Gastrocnemius medialis (tissue), 4 donors: ENCODE results near the gene DNM2. TPM values are rescaled to one million over a fixed set of nuclear protein-coding genes. Genes with fewer than 3 reads are reported as not detected.

Experiments used
- ATAC-seq, 2 donors: fragments of 150-250 bp; one replicate each; pipeline ENCODE4 v1.9.1; 2016
- DNase-seq, 2 donors: peaks; one replicate each; pipeline ENCODE4 v3.0.0-alpha.2; 2019
- H3K27ac ChIP-seq, 4 donors: fragments of 200-600 bp; sonication (generic); 1 replicate in 1 of 4; 2 replicates in 3 of 4; pipeline ENCODE4 v1.5.1; 2016 to 2018; ENCODE audit warnings: mild to moderate bottlenecking in 2 of 4, moderate library complexity in 1 of 4
- H3K27me3 ChIP-seq, 3 donors: fragments of 200-600 bp; sonication (generic) in 2 of 3; 1 replicate in 1 of 3; 2 replicates in 2 of 3; pipeline versions ENCODE4 v1.5.1 to v1.6.0; 2016 to 2019; ENCODE audit warnings: mild to moderate bottlenecking in 1 of 3, moderate library complexity in 1 of 3
- H3K36me3 ChIP-seq, 2 donors: fragments of 200-600 bp; sonication (generic) in 1 of 2; one replicate each; pipeline ENCODE4 v1.5.1; 2017 to 2018
- H3K4me1 ChIP-seq, 2 donors: fragments of 200-600 bp; sonication (generic) in 1 of 2; one replicate each; pipeline ENCODE4 v1.5.1; 2016 to 2017; ENCODE audit warnings: mild to moderate bottlenecking in 2 of 2
- H3K4me3 ChIP-seq, 4 donors: fragments of 200-600 bp; sonication (generic) in 3 of 4; 1 replicate in 1 of 4; 2 replicates in 3 of 4; pipeline ENCODE4 v1.5.1; 2016 to 2019; ENCODE audit warnings: mild to moderate bottlenecking in 2 of 4
- H3K9me3 ChIP-seq, 3 donors: fragments of 200-600 bp; sonication (generic) in 2 of 3; 1 replicate in 1 of 3; 2 replicates in 2 of 3; pipeline ENCODE4 v1.5.1; 2016 to 2019
- POLR2A ChIP-seq, 2 donors: fragments of 450-650 bp; IDR thresholded peaks; one replicate each; pipeline ENCODE4 v1.6.1; 2017; ENCODE audit warnings: antibody characterized with exemption in 2 of 2, mild to moderate bottlenecking in 2 of 2, moderate library complexity in 2 of 2
- in situ Hi-C, 4 donors: fragments of 200-750 bp; cut with MboI; loops; one replicate each; pipeline versions ENCODE4 v1.15.0 to v1.8.0; 2017; ENCODE audit warnings: low sequenced_read_pairs in 4 of 4
- intact Hi-C: fragments of 100-400 bp; cut with DNase I; formaldehyde crosslinking; loops from one replicate; pipeline ENCODE4 v1.15.1; 2023; ENCODE audit warnings: low total_unique reads
- total RNA-seq, 4 donors: library from RNA; depleted of rRNA; stranded (reverse); fragments of >200 nt; gene quantifications; one replicate each; pipeline versions ENCODE4 v1.1.0 to v1.2.3, GENCODE V29; 2016
- TF ChIP-seq, protein P1 (sequence below), 5 experiments: fragments of 450-650 bp in 3 of 5; fragments of 200-600 bp in 2 of 5; sonication (generic) in 2 of 5; IDR thresholded peaks in 4 of 5; conservative IDR thresholded peaks in 1 of 5; 1 replicate in 4 of 5; 2 replicates in 1 of 5; pipeline ENCODE4 v1.5.1; 2016 to 2019; ENCODE audit warnings: antibody characterized with exemption in 5 of 5, mild to moderate bottlenecking in 3 of 5, moderate library complexity in 3 of 5

DNM2 gene
- total RNA-seq, 4 donors from 2014 or later, result 76.2 to 131 (median 108) TPM

DNA sequence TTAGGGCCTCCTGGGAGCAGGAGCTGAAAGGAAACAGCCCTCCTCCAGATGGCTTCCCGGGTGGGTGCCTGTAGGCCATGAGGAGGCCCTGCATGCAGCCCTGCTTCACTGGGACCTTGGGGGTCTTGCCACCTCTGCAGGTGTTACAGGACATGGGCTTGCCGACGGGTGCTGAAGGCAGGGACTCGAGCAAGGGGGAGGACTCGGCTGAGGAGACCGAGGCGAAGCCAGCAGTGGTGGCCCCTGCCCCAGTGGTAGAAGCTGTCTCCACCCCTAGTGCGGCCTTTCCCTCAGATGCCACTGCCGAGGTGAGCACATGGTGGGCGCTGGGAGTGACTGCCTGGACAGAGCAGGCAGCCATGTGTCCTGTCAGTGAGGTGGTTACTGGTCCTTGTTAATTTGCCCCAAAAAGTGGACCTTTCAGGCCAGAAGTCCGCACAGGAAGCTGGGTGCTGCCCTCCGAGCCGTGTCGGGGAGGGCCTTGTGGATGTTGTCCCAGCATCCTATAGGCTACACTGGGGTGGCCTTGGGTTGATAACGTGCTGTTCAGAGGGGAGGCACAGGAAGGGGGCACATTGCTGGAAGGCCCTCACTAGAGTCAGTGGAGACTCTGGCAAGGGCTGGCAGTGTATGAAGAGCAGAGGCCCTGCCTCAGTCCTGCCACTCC lies 35.3 kb upstream of the DNM2 start:
- no peaks in the 10 kb centered on the region for H3K4me1 ChIP-seq
- intact Hi-C loops, result no loop called here
- no peak overlapping the region for H3K4me3 ChIP-seq
- ATAC-seq, result no peak
- in situ Hi-C loops, result no loop called here
- peaks cover 0 to 100% of the 10 kb centered on the region in 2 donors for H3K36me3 ChIP-seq
- H3K27me3 ChIP-seq, result no peaks in the 10 kb centered on the region
- no peak for DNase-seq
- H3K27ac ChIP-seq, result no peak overlapping the region
- no peaks in the 10 kb centered on the region for H3K9me3 ChIP-seq
- TF ChIP-seq, protein P1, sequence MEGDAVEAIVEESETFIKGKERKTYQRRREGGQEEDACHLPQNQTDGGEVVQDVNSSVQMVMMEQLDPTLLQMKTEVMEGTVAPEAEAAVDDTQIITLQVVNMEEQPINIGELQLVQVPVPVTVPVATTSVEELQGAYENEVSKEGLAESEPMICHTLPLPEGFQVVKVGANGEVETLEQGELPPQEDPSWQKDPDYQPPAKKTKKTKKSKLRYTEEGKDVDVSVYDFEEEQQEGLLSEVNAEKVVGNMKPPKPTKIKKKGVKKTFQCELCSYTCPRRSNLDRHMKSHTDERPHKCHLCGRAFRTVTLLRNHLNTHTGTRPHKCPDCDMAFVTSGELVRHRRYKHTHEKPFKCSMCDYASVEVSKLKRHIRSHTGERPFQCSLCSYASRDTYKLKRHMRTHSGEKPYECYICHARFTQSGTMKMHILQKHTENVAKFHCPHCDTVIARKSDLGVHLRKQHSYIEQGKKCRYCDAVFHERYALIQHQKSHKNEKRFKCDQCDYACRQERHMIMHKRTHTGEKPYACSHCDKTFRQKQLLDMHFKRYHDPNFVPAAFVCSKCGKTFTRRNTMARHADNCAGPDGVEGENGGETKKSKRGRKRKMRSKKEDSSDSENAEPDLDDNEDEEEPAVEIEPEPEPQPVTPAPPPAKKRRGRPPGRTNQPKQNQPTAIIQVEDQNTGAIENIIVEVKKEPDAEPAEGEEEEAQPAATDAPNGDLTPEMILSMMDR (IDR thresholded peaks at IDR 0.05 in 4 of 5, conservative IDR thresholded peaks at IDR 0.05 in 1 of 5), result no peak

DNA sequence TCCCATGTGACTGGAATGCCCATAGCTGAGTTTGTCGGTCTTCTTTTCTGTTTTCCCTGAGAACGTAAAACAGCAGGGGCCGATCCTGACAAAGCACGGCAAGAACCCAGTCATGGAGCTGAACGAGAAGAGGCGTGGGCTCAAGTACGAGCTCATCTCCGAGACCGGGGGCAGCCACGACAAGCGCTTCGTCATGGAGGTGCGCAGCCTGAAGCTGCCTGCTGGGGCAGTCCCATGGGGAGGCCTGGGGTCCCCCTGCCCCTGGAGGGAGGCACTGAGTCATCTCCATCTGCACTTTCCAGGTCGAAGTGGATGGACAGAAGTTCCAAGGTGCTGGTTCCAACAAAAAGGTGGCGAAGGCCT lies 34.8 kb upstream of the DNM2 start:
- Histone ChIP-seq H3K4me3 (no peak overlapping the region), H3K4me1 (no peaks in the 10 kb centered on the region), H3K27me3 (no peaks in the 10 kb centered on the region), H3K9me3 (no peaks in the 10 kb centered on the region), H3K27ac (no peak overlapping the region), H3K36me3 (peaks cover 0 to 100% of the 10 kb centered on the region in 2 donors)
- intact Hi-C loops (no loop called here), in situ Hi-C loops (no loop called here)
- ATAC-seq, result no peak
- TF ChIP-seq, protein P1 (IDR thresholded peaks at IDR 0.05 in 4 of 5, conservative IDR thresholded peaks at IDR 0.05 in 1 of 5), result no peak
- TF ChIP-seq POLR2A (IDR thresholded peaks at IDR 0.05), result no peak
- DNase-seq, result no peak

DNA sequence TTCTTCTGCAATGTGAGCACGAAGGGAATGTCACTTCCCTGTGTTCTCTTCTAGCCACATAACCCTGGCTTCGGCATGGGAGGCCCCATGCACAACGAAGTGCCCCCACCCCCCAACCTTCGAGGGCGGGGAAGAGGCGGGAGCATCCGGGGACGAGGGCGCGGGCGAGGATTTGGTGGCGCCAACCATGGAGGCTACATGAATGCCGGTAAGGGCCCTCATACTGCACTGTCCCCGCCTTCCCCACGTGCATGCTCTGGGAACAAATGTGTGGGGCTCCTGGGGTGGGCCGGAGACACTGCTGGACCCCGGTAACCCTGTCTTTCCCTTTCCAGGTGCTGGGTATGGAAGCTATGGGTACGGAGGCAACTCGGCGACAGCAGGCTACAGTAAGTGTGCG lies 34.3 kb upstream of the DNM2 start:
- intact Hi-C loops, result no loop called here
- Histone ChIP-seq H3K27ac (no peak overlapping the region), H3K27me3 (no peaks in the 10 kb centered on the region), H3K4me3 (no peak overlapping the region), H3K4me1 (no peaks in the 10 kb centered on the region), H3K9me3 (no peaks in the 10 kb centered on the region), H3K36me3 (peaks cover 0 to 100% of the 10 kb centered on the region in 2 donors)
- ATAC-seq (no peak), DNase-seq (no peak)
- TF ChIP-seq, protein P1 (IDR thresholded peaks at IDR 0.05 in 4 of 5, conservative IDR thresholded peaks at IDR 0.05 in 1 of 5), result no peak
- no peak for TF ChIP-seq POLR2A (IDR thresholded peaks at IDR 0.05)
- in situ Hi-C loops, result no loop called here

DNA sequence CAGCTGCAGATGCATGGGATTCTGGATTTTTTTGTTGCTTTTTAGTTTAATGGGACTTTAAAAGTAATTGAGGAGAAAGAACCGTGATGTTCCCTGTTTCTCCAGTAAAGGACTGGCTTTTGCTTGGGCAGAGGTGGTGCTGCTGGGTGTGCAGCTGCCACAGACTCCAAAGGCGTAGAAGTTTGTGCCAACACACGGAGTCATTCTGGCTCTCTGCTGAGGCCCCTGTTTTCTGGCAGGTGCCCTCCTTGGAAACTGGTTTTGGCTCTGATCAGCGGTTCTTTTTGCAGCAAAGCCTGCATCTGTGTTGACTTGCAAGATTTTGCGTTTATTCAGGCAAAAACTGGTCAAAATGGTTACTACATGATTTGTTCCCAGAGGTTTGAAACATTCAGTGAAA lies 32.7 kb upstream of the DNM2 start:
- Histone ChIP-seq H3K4me1 (no peaks in the 10 kb centered on the region), H3K4me3 (no peak overlapping the region), H3K27me3 (no peaks in the 10 kb centered on the region), H3K9me3 (no peaks in the 10 kb centered on the region), H3K27ac (no peak overlapping the region), H3K36me3 (peaks cover 0 to 100% of the 10 kb centered on the region in 2 donors)
- in situ Hi-C loops (no loop called here), intact Hi-C loops (no loop called here)
- DNase-seq (no peak), ATAC-seq (no peak)
- no peak for TF ChIP-seq POLR2A (IDR thresholded peaks at IDR 0.05)
- TF ChIP-seq, protein P1 (IDR thresholded peaks at IDR 0.05 in 4 of 5, conservative IDR thresholded peaks at IDR 0.05 in 1 of 5), result no peak

DNA sequence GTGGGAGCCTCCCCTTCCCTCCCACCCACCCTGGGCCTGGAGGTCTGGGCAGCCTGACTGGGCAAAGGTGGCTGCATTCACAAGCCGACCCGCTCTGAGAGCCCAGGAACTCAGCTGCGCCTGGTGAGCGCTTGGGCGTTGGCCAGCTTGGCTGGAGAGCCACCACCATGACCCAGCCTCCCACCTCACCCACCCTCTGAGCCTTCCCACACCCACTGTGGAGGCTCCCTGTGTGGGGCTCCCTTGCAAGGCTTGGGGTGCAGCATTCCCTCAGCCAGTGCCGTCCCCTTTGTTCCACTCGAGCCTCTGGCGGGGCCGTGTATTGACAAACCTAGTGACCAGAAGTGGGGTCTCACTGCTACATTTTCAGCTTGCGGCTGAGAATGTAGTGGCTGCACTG lies 31.7 kb upstream of the DNM2 start:
- no peak overlapping the region for H3K4me3 ChIP-seq
- no peaks in the 10 kb centered on the region for H3K4me1 ChIP-seq
- TF ChIP-seq, protein P1 (IDR thresholded peaks at IDR 0.05 in 4 of 5, conservative IDR thresholded peaks at IDR 0.05 in 1 of 5), result no peak
- TF ChIP-seq POLR2A (IDR thresholded peaks at IDR 0.05), result no peak
- DNase-seq (no peak), ATAC-seq (no peak)
- H3K27me3 ChIP-seq, result no peaks in the 10 kb centered on the region
- H3K27ac ChIP-seq, result no peak overlapping the region
- H3K36me3 ChIP-seq, result peaks cover 0 to 99% of the 10 kb centered on the region in 2 donors
- in situ Hi-C loops, result no loop called here
- H3K9me3 ChIP-seq, result no peaks in the 10 kb centered on the region
- intact Hi-C loops, result no loop called here
